ENCODE results near the gene COL27A1.

DNA sequence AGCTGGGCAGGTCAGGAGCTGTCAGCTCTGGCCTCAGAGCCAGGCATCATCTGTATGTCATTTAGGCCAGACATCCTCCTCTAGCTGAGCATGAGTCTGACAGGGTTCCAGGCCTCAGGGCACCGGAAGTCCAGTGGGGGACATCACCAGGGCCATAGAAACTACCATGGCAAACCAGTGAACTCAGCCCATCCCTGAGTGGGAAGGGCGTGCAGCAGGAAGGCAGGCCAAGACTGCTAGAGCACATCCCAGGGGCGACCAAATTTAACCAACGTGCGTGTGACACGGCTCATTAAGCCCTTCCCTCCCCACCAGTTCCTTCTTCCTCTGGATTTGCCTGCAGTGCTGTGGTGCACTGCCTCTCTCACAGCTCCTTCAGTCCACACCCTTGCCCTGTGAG is 75.9 kb downstream of the COL27A1 start:
- TF ChIP-seq EP300 (IDR thresholded peaks at IDR 0.05; ENCODE audit: low read depth): no peak
- TF ChIP-seq, protein P1, sequence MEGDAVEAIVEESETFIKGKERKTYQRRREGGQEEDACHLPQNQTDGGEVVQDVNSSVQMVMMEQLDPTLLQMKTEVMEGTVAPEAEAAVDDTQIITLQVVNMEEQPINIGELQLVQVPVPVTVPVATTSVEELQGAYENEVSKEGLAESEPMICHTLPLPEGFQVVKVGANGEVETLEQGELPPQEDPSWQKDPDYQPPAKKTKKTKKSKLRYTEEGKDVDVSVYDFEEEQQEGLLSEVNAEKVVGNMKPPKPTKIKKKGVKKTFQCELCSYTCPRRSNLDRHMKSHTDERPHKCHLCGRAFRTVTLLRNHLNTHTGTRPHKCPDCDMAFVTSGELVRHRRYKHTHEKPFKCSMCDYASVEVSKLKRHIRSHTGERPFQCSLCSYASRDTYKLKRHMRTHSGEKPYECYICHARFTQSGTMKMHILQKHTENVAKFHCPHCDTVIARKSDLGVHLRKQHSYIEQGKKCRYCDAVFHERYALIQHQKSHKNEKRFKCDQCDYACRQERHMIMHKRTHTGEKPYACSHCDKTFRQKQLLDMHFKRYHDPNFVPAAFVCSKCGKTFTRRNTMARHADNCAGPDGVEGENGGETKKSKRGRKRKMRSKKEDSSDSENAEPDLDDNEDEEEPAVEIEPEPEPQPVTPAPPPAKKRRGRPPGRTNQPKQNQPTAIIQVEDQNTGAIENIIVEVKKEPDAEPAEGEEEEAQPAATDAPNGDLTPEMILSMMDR (IDR thresholded peaks at IDR 0.05): no peak

Measured in transverse colon (tissue), 3 donors.